Measurements from ENCODE around the gene SLC38A10.

DNA sequence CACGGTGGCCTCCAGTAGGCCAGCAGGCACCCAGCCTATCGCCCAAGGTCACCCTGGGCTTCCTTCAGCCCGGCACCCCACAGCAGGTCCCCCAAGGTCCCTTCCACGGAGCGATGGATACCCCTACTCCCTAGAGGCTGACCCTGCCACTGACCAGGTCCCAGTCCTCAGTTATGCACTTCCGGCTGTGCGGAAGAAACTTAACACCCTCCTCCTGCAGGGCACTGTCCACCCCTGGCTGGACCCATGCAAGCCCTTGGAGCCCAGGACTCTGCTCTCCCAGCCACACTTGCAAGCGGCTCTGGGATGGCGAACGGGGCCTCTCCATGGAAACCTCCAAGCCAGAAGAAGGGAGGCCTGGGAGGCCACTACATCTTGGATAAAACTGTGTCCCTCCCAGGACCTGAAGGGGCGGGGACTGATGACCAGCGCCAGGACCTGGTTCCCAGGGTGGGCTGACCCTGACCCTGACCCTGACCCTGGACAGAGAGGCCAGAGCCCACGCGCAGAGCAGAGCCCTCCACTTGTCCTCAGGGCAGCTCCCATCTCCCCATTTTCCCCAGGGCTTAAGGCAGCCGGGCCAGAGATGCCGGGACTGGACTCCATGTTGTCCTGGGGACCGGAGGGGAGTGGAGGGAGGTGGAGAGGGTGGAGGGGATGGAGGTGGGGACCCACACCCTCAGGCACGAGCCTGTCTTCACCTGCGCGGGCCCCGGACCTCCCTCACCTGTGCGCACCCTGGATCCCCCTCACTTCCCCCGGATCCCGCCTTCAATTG lies 73.1 kb downstream of the SLC38A10 start:
- TF ChIP-seq, protein P1, sequence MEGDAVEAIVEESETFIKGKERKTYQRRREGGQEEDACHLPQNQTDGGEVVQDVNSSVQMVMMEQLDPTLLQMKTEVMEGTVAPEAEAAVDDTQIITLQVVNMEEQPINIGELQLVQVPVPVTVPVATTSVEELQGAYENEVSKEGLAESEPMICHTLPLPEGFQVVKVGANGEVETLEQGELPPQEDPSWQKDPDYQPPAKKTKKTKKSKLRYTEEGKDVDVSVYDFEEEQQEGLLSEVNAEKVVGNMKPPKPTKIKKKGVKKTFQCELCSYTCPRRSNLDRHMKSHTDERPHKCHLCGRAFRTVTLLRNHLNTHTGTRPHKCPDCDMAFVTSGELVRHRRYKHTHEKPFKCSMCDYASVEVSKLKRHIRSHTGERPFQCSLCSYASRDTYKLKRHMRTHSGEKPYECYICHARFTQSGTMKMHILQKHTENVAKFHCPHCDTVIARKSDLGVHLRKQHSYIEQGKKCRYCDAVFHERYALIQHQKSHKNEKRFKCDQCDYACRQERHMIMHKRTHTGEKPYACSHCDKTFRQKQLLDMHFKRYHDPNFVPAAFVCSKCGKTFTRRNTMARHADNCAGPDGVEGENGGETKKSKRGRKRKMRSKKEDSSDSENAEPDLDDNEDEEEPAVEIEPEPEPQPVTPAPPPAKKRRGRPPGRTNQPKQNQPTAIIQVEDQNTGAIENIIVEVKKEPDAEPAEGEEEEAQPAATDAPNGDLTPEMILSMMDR (IDR thresholded peaks at IDR 0.05), result no peak
- TF ChIP-seq POLR2A (IDR thresholded peaks at IDR 0.05), result no peak
